ENCODE measurements around the gene CASP14. TPM values are rescaled to one million over a fixed set of nuclear protein-coding genes. Genes with fewer than 3 reads are reported as not detected.
A peak's percentile ranks its signal among the peaks of the same experiment; 100 is the strongest.
"Not testable (repeated sequence)": the region's sequence is repeated elsewhere in the genome, so short reads cannot be mapped to it uniquely, and the experiment has no call there.

The CASP14 gene
- polyA plus RNA-seq, 2 of the 4 experiments (the other 2 are of a cell fraction) = not detected

DNA sequence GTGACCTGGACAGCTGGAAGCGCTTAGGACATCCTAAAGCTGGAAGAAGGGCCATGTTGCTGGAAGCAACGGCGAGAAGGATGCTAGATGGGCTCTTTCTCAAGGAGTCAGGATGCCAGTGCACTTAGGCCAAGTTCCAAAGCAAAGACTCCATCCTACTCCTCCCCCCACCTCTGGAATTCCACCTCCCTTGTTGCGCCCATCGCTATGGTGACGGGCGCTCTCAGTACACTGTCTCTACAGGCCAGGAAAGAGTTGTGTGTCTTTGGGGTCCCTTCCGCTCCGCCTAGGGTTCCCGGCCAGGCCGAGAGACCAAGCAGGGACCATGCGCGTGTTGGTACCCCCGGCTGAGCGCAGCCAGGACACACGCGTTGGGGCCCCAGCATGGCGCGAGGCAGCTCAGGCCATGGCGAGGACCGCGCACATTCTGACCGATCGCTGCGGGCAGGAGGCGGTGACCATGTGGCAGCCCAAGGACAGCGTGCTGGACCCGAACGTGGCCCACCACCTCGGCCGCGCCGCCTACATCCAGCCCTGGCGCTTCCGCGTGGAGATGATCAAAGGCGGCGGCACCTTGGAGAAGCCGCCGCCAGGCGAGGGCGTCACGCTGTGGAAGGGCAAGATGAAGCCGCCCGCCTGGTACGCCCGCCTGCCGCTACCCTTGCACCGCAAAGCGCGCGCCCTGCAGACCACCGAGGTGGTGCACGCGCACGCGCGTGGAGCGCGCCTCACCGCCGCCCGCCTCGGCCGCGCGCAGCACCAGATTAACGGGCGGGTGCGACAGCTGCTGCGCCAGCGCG, 38.6 kb upstream of the CASP14 start:
- no peak for ATAC-seq
- TF ChIP-seq HOXB5 (CRISPR knock-in tag; IDR thresholded peaks at IDR 0.05) (no peak), EP300 (IDR thresholded peaks at IDR 0.05) (no peak), ZSCAN20 (CRISPR knock-in tag; IDR thresholded peaks at IDR 0.05) (no peak), ZC3H11A (IDR thresholded peaks at IDR 0.05) (no peak), ESRRA (IDR thresholded peaks at IDR 0.05; ENCODE audit: borderline replicate concordance, low read length) (no peak), HOXA7 (CRISPR knock-in tag; IDR thresholded peaks at IDR 0.05) (no peak), FOSB (CRISPR knock-in tag; IDR thresholded peaks at IDR 0.05) (no peak), MAZ (IDR thresholded peaks at IDR 0.05; ENCODE audit: borderline replicate concordance, low read depth, low read length) (no peak), EHMT2 (IDR thresholded peaks at IDR 0.05; ENCODE audit: low read depth) (no peak)
- H3K4me1 ChIP-seq = no peaks in the 10 kb centered on the region
- WGBS (ENCODE audit: missing lambda C conversion rate) = 65% methylated on average over 11 of the region's 73 CpGs
- DNase-seq (ENCODE audit: low read depth in 1 of 2, low spot score in 1 of 2) = no peak
- CTCF ChIA-PET = interaction anchor here (0.6 to 0.7 kb wide), 2 partner anchors 127 to 562 kb away, joined by 3 read pairs; no protein-coding TSS in a partner anchor
- no peak overlapping the region for H3K27ac ChIP-seq
- no peaks in the 10 kb centered on the region for H3K9me3 ChIP-seq
- no peak overlapping the region for H3K4me2 ChIP-seq
- POLR2A ChIA-PET = no interaction called here
- no peak for FAIRE-seq
- no peak overlapping the region for H3K4me3 ChIP-seq

DNA sequence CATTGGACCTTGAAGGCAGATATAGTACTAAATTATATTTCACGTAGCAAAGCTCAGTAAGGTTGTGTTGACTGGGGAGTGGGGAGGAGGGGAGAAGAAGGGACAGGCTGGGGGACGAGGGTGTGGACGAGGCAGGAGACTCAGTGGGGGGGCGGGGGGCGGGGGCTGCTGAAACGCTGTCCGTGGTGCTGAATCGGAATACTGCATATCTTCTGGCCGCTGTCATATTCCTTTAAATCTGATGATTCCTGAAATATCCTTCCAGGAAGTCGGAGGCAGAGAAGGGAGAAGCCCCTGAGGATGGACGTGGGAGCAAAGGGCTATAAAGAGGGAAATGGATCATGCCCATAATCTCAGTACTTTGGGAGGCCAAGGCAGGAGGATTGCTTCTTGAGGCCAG, 34.7 kb upstream of the CASP14 start:
- no peak for TF ChIP-seq PHF8 (IDR thresholded peaks at IDR 0.05; ENCODE audit: borderline replicate concordance, low read depth)
- no peak for TF ChIP-seq E2F6 (IDR thresholded peaks at IDR 0.05; ENCODE audit: borderline replicate concordance, low read depth)
- TF ChIP-seq KDM1A (IDR thresholded peaks at IDR 0.05; ENCODE audit: low read depth) = no peak
- TF ChIP-seq PBX3 (IDR thresholded peaks at IDR 0.05) = no peak
- TF ChIP-seq REST (IDR thresholded peaks at IDR 0.05) = peak; percentile 72; the same call in 1 of the 2 replicates
- TF ChIP-seq BHLHE40 (IDR thresholded peaks at IDR 0.05; ENCODE audit: low read depth, low read length) = no peak
- no peak for TF ChIP-seq TFCP2L1 (CRISPR knock-in tag; IDR thresholded peaks at IDR 0.05)
- ATAC-seq = no peak
- 1% methylated on average over 7 of the region's 11 CpGs for WGBS (ENCODE audit: missing lambda C conversion rate)
- Histone ChIP-seq H3K9me3 (no peaks in the 10 kb centered on the region), H3K4me3 (no peak overlapping the region), H3K27ac (no peak overlapping the region), H3K4me2 (no peak overlapping the region), H3K4me1 (no peaks in the 10 kb centered on the region)
- CTCF ChIA-PET = no interaction called here
- no peak for FAIRE-seq
- no peak for DNase-seq (ENCODE audit: low read depth in 1 of 2, low spot score in 1 of 2)
- POLR2A ChIA-PET = no interaction called here

DNA sequence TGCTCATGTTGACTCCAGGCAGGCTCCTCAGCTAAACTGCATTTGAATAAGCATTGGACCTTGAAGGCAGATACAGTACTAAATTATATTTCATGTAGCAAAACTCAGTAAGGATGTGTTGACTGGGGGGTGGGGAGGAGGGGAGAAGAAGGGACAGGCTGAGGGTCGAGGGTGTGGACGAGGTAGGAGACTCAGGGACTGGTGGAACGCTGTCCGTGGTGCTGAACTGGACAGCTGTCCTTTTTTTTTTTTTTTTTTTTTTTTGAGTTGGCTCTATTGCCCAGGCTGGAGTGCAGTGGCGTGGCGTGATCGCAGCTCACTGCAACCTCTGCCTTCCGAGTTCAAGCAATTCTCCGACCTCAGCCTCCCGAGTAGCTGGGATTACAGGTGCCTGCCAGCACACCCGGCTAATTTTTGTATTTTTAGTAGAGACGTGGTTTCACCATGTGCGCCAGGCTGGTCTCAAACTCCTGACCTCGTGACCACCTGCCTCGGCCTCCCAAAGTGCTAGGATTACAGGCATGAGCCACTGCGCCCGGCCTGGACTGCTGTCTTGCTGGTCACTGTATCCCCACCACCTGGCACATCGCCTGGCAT, 33.2 kb upstream of the CASP14 start:
- ATAC-seq (no peak), FAIRE-seq (no peak), DNase-seq (ENCODE audit: low read depth in 1 of 2, low spot score in 1 of 2) (no peak)
- WGBS (ENCODE audit: missing lambda C conversion rate) = 10% methylated on average over 18 of the region's 18 CpGs
- H3K27ac ChIP-seq = no peak overlapping the region
- POLR2A ChIA-PET = no interaction called here
- TF ChIP-seq REST (IDR thresholded peaks at IDR 0.05) (peak; percentile 83), EHMT2 (IDR thresholded peaks at IDR 0.05; ENCODE audit: low read depth) (0 out of 2 replicates have a peak, but pooled peaks have one; percentile 41), RFX5 (IDR thresholded peaks at IDR 0.05) (no peak), ZSCAN20 (CRISPR knock-in tag; IDR thresholded peaks at IDR 0.05) (no peak), RAD21 (conservative IDR thresholded peaks at IDR 0.05 in 1 of 2, IDR thresholded peaks at IDR 0.05 in 1 of 2) (no peak)
- TF ChIP-seq, protein P1, sequence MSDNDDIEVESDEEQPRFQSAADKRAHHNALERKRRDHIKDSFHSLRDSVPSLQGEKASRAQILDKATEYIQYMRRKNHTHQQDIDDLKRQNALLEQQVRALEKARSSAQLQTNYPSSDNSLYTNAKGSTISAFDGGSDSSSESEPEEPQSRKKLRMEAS (IDR thresholded peaks at IDR 0.05) = no peak
- no peaks in the 10 kb centered on the region for H3K4me1 ChIP-seq
- no peak overlapping the region for H3K4me2 ChIP-seq
- no peaks in the 10 kb centered on the region for H3K9me3 ChIP-seq
- no peak overlapping the region for H3K4me3 ChIP-seq
- CTCF ChIA-PET = interaction anchor here (0.7 kb wide), 1 partner anchor 116 kb away, joined by 4 read pairs; no protein-coding TSS in a partner anchor

DNA sequence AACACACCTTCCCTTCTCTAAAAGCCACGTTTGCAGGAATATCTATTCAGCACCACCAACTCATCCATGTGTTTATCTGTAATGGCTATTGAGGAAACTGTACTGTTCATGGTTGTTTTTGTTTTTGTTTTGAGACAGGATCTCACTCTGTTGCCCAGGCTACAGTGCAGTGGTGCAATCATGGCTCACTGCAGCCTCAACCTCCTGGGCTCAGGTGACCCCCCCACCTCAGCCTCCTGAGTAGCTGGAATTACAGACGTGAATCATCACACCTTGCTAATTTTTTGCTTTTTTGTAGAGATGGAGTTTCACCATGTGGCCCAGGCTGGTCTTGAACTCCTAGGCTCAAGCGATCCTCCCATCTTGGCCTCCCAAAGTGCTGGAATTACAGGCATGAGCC, 30.4 kb upstream of the CASP14 start:
- WGBS (ENCODE audit: missing lambda C conversion rate) = 20% methylated on average over 3 of the region's 3 CpGs
- ATAC-seq; H3K4me3 ChIP-seq; FAIRE-seq; CTCF ChIA-PET; H3K27ac ChIP-seq; H3K9me3 ChIP-seq; POLR2A ChIA-PET; H3K4me1 ChIP-seq; H3K4me2 ChIP-seq; DNase-seq (ENCODE audit: low read depth in 1 of 2, low spot score in 1 of 2): not testable (repeated sequence)

Data from A549 (cell line).